Measurements from ENCODE around the gene STAT5A. TPM values are rescaled to one million over a fixed set of nuclear protein-coding genes. Genes with fewer than 3 reads are reported as not detected.

The STAT5A gene
- total and polyA plus RNA-seq, 4 donors, result 4.3 to 8.5 (median 7.5) TPM

DNA sequence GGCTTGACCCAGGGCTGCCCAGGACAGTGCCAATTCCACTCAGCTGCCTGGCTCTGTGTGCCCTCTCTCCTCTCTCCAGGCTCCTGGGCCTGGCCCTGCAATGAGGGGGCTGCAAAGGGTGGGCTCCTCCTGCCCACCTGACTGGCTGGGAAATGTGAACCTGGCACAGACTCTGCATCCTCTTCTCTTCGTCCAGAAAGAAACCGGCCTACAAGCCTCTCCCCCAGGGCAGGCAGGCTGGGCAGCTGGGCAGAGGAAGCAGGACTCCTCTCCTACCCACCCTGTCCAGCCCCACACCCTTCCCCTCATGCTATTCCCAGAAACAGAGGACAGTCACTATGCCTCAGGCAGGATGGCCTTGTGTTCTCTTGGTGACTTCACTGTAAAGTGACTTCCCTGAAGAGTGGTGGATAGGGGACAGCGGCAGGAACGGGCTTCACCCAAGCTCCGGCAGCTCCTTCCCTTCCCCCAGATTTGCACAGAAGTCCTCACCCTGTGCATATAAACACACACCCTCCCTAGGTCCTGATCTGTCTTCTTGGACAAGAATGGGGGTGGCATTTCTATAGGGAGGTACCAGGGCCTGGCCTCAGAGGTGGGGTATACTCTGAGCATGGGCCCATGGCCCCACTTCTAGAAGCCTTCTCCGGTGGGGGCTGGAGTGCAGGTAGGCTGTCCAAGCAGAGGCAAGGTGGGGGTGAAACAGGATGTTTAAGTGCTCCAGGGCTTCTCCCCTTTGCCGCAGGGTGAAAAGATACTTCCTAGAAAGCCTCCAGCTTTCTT, 4.9 kb upstream of the STAT5A start:
- no peak overlapping the region for H3K4me3 ChIP-seq (ENCODE audit: low read depth, low read length)
- no peak overlapping the region for H3K27ac ChIP-seq (ENCODE audit: low read depth, low read length)
- no peaks in the 10 kb centered on the region for H3K9me3 ChIP-seq (ENCODE audit: control insufficient read depth, insufficient read depth, low read length)
- peaks cover 27% of the 10 kb centered on the region for H3K4me1 ChIP-seq (ENCODE audit: control insufficient read depth, insufficient read depth, low read length)
- H3K27me3 ChIP-seq (ENCODE audit: control insufficient read depth, insufficient read depth, low read length), result peaks cover 16% of the 10 kb centered on the region
- DNase-seq (ENCODE audit: low read depth in 4 of 6, low spot score in 6 of 6), result no peak
- no peaks in the 10 kb centered on the region for H3K36me3 ChIP-seq (ENCODE audit: control insufficient read depth, insufficient read depth, low read length)
- WGBS (ENCODE audit: insufficient coverage), result 83% methylated on average over 3 of the region's 7 CpGs

DNA sequence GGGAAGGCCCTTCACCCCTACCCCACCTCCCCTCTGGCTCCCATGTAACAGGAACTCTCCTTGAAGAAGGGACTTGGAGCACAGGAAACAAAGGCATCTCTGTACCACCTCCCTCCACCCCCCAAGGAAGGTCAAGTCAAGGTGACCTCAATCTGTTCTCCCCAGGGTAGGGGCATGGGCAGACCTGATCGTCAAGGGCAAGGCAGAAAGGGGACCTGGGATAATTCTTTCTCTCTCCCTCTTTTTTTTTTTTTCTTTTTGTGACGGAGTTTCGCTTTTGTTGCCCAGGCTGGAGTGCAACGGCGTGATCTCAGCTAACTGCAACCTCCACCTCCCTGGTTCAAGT, 4.3 kb upstream of the STAT5A start:
- 82% methylated on average over 4 of the region's 5 CpGs for WGBS (ENCODE audit: insufficient coverage)
- Histone ChIP-seq H3K4me1 (ENCODE audit: control insufficient read depth, insufficient read depth, low read length) (peaks cover 31% of the 10 kb centered on the region), H3K4me3 (ENCODE audit: low read depth, low read length) (no peak overlapping the region), H3K27ac (ENCODE audit: low read depth, low read length) (no peak overlapping the region), H3K27me3 (ENCODE audit: control insufficient read depth, insufficient read depth, low read length) (peaks cover 21% of the 10 kb centered on the region), H3K36me3 (ENCODE audit: control insufficient read depth, insufficient read depth, low read length) (no peaks in the 10 kb centered on the region), H3K9me3 (ENCODE audit: control insufficient read depth, insufficient read depth, low read length) (no peaks in the 10 kb centered on the region)
- no peak for DNase-seq (ENCODE audit: low read depth in 4 of 6, low spot score in 6 of 6)

DNA sequence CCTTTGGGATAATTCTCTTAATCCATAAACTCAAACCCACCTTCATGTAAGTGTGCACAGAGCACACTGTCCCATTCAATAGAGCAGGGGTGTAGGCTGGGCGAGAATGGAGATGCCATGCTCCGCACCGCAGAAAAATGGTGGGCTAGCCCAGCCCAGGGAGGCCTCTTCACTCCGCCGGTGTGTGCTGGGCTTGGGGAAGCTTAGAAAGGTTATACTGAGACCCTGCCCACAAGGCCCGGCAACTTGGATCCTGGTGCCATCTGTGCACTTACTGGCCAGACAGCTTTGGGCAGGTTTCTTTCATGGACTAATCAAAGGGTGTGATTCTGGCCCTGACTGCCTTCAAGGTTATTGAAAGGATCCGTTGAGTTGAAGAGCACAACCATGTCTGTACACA, 3.7 kb upstream of the STAT5A start:
- DNase-seq (ENCODE audit: low read depth in 4 of 6, low spot score in 6 of 6), result no peak

DNA sequence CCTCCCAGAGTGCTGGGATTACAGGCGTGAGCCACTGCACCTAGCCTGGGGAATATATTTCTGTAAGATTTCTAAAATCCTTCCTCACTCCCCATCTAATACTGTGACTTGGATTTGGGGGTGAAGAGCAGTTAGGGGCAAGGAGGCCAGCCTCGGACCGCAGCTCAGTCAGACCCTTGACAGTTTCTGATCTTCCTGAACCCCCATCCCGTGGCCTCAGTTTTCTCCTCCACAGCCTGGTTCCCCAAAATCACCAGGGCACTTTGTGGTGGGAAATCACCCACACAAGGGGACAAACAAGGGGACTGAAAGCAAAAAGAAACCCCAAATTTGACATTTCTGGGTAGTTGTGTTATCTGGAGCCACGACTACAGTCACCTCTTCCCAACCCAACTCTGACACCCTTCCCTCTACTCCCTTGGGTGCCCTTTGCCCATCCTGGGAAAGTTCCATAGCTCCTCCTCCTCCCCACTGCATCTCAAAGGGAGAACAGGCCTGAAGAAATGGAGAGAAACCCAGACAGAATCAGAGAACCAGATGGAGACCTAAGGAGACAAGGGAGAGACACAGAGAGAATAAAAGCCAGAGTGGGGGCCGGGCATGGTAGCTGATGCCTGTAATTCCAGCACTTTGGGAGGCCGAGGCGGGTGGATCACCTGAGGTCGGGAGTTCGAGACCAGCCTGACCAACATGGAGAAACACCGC, 2.8 kb upstream of the STAT5A start:
- H3K27me3 ChIP-seq (ENCODE audit: control insufficient read depth, insufficient read depth, low read length), result peaks cover 26% of the 10 kb centered on the region
- 94% methylated on average over 4 of the region's 11 CpGs for WGBS (ENCODE audit: insufficient coverage)
- no peak for DNase-seq (ENCODE audit: low read depth in 4 of 6, low spot score in 6 of 6)

More for the DNA sequence above, 3.7 kb upstream of the STAT5A start:
- no peak overlapping the region for H3K4me3 ChIP-seq (ENCODE audit: low read depth, low read length)
- WGBS (ENCODE audit: insufficient coverage), result 95% methylated on average over 6 of the region's 7 CpGs
- peaks cover 37% of the 10 kb centered on the region for H3K4me1 ChIP-seq (ENCODE audit: control insufficient read depth, insufficient read depth, low read length)
- no peaks in the 10 kb centered on the region for H3K36me3 ChIP-seq (ENCODE audit: control insufficient read depth, insufficient read depth, low read length)
- H3K27ac ChIP-seq (ENCODE audit: low read depth, low read length), result no peak overlapping the region
- no peaks in the 10 kb centered on the region for H3K9me3 ChIP-seq (ENCODE audit: control insufficient read depth, insufficient read depth, low read length)
- H3K27me3 ChIP-seq (ENCODE audit: control insufficient read depth, insufficient read depth, low read length), result peaks cover 26% of the 10 kb centered on the region

DNA sequence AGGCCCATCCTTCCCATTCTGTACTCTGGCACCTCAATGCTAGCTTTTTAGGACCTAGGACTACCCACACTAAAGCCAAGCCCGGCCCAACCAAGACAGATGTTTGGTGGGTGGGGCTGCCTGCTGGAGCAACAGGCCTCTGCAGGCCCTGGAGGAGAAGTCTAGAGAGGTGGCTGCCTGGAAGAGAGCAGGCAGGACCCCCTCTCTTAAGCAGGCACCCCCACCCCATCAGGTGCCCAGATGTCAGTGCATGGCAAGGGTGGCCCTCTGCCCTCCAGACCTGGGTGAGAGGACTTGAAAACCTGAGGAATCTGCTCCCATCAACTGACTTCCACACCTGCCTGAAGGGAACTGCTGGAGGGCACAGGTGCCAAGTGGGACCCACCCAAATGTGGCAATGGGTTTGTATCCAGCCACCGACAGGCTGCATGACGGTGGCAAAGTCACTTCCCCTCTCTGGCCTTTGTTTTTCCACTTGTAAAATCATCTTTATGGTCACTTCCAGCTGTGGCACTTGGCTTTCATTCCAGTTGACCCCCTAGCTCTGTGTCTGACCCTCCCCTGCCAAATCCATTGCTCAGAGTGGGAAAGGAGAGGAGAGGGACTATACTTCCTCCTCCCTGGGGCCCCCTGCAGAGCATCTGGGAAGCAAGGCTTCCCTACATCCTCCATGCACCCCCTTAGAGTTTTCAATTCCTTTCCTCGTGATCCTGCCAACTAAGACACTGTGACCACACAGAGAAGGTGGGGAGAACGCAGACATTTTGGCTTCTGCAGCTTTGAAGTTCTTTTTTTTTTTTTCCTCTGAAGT, 1.7 kb upstream of the STAT5A start:
- peak overlapping the region; percentile 73 for H3K27ac ChIP-seq (ENCODE audit: low read depth, low read length)
- H3K9me3 ChIP-seq (ENCODE audit: control insufficient read depth, insufficient read depth, low read length), result no peaks in the 10 kb centered on the region
- H3K4me1 ChIP-seq (ENCODE audit: control insufficient read depth, insufficient read depth, low read length), result peaks cover 35% of the 10 kb centered on the region
- no peaks in the 10 kb centered on the region for H3K36me3 ChIP-seq (ENCODE audit: control insufficient read depth, insufficient read depth, low read length)
- peaks cover 26% of the 10 kb centered on the region for H3K27me3 ChIP-seq (ENCODE audit: control insufficient read depth, insufficient read depth, low read length)
- WGBS (ENCODE audit: insufficient coverage), result 88% methylated on average over 2 of the region's 5 CpGs
- no peak for DNase-seq (ENCODE audit: low read depth in 4 of 6, low spot score in 6 of 6)
- no peak overlapping the region for H3K4me3 ChIP-seq (ENCODE audit: low read depth, low read length)

More for the DNA sequence above, 2.8 kb upstream of the STAT5A start:
- Histone ChIP-seq H3K4me1 (ENCODE audit: control insufficient read depth, insufficient read depth, low read length) (peaks cover 37% of the 10 kb centered on the region), H3K4me3 (ENCODE audit: low read depth, low read length) (no peak overlapping the region), H3K9me3 (ENCODE audit: control insufficient read depth, insufficient read depth, low read length) (no peaks in the 10 kb centered on the region), H3K36me3 (ENCODE audit: control insufficient read depth, insufficient read depth, low read length) (no peaks in the 10 kb centered on the region), H3K27ac (ENCODE audit: low read depth, low read length) (no peak overlapping the region)

DNA sequence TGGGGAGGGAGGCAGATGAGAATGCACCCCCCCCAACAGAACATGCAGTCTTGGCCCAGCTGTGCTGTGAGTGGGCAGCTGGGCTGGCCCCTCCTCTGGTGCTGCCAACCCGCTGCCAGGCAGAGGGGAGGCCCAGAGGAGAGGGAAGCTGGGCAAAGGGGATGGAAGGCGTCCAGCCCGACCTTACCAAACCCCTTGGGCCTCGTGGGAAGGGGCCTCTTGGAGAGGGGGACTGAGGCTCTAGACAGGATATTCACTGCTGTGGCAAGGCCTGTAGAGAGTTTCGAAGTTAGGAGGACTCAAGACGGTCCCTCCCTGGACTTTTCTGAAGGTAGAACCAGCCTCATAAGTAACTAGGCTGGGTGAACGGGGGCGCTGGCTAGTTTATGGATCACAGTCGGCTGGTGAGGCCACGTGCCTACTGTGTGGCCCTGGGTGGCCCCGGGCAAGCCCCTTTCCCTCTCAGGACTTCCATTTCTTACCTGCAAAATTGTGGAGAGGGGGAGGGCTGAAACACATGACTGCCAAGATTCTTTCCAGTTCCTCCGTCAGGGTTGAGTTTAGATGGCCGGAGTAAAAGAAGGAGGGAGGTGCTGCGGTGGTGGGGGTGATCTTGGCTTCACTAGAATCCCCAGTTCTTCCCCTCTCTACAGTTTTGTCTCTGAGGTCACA, 857 bp upstream of the STAT5A start:
- H3K4me3 ChIP-seq (ENCODE audit: low read depth, low read length), result peak overlapping the region; percentile 33
- peak in 1 of 6 donors; percentile 43 for DNase-seq (ENCODE audit: low read depth in 4 of 6, low spot score in 6 of 6)
- WGBS (ENCODE audit: insufficient coverage), result 35% methylated on average over 7 of the region's 14 CpGs

DNA sequence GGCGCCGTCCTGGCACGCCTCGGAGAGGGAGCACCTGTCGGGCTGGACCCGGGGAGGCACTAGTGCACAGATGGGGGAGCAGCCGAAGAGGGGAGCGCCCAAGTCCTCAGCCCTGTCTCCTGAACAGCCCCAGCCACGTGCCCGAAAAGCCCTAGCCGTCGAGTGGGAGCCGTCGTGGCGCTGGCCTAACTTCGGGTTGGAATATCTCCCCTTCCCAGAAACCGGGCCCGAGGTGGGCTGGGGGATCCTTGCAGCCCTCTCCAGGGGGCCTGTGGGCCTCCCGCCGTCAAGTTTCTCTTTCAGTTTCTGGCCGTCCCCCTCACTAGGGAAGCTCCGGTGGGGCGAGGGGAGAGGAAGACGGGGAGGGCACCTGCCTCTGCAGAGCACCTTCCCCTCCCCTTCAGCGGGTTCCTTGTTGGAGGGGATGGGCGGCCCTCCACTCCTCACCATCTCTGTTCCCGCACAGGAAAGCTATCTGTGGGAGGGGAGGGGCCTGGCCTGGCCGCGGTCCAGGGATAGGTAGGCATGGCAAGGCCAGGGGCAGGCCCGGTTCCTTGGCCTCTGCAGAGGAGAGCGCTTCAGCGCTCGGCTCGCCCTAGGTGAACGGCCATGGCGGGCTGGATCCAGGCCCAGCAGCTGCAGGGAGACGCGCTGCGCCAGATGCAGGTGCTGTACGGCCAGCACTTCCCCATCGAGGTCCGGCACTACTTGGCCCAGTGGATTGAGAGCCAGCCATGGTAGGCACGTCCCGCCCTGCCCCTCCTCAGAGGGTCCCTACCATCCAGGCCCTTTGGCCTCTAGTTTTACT, 709 bp downstream of the STAT5A start:
- H3K4me3 ChIP-seq (ENCODE audit: low read depth, low read length), result peak overlapping the region; percentile 2
- no peak overlapping the region for H3K27ac ChIP-seq (ENCODE audit: low read depth, low read length)
- no peaks in the 10 kb centered on the region for H3K9me3 ChIP-seq (ENCODE audit: control insufficient read depth, insufficient read depth, low read length)
- no peak for DNase-seq (ENCODE audit: low read depth in 4 of 6, low spot score in 6 of 6)
- H3K4me1 ChIP-seq (ENCODE audit: control insufficient read depth, insufficient read depth, low read length), result peaks cover 28% of the 10 kb centered on the region
- WGBS (ENCODE audit: insufficient coverage), result 33% methylated on average over 32 of the region's 44 CpGs
- H3K27me3 ChIP-seq (ENCODE audit: control insufficient read depth, insufficient read depth, low read length), result peaks cover 26% of the 10 kb centered on the region
- H3K36me3 ChIP-seq (ENCODE audit: control insufficient read depth, insufficient read depth, low read length), result no peaks in the 10 kb centered on the region

More for the DNA sequence above, 857 bp upstream of the STAT5A start:
- Histone ChIP-seq H3K27me3 (ENCODE audit: control insufficient read depth, insufficient read depth, low read length) (peaks cover 26% of the 10 kb centered on the region), H3K9me3 (ENCODE audit: control insufficient read depth, insufficient read depth, low read length) (no peaks in the 10 kb centered on the region), H3K27ac (ENCODE audit: low read depth, low read length) (peak overlapping the region; percentile 73), H3K4me1 (ENCODE audit: control insufficient read depth, insufficient read depth, low read length) (peaks cover 32% of the 10 kb centered on the region), H3K36me3 (ENCODE audit: control insufficient read depth, insufficient read depth, low read length) (no peaks in the 10 kb centered on the region)

DNA sequence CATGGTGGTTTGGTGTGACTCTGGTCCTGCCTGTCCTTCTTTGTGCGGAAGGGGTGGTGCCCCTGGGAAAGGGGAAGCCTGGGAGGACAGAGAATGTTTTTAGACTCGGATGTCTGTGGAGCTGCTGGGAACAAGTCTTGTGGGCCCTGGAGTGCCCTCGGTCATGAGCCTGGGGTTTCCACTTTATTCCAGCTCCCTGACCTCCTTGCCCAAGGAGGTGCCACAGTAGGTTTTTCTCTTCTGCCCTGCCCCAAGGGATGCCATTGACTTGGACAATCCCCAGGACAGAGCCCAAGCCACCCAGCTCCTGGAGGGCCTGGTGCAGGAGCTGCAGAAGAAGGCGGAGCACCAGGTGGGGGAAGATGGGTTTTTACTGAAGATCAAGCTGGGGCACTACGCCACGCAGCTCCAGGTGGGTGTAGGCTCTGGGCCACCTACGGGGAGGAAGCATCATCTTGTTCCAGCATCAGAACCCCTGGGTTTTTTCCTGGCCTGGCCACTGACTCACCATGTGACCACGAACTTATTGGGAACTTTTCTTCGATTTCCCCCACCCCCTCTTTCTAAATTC, 1.4 kb downstream of the STAT5A start:
- no peaks in the 10 kb centered on the region for H3K9me3 ChIP-seq (ENCODE audit: control insufficient read depth, insufficient read depth, low read length)
- H3K27me3 ChIP-seq (ENCODE audit: control insufficient read depth, insufficient read depth, low read length), result peaks cover 26% of the 10 kb centered on the region
- peaks cover 28% of the 10 kb centered on the region for H3K4me1 ChIP-seq (ENCODE audit: control insufficient read depth, insufficient read depth, low read length)
- WGBS (ENCODE audit: insufficient coverage), result 91% methylated on average over 5 of the region's 9 CpGs
- no peaks in the 10 kb centered on the region for H3K36me3 ChIP-seq (ENCODE audit: control insufficient read depth, insufficient read depth, low read length)
- no peak overlapping the region for H3K4me3 ChIP-seq (ENCODE audit: low read depth, low read length)
- no peak for DNase-seq (ENCODE audit: low read depth in 4 of 6, low spot score in 6 of 6)
- no peak overlapping the region for H3K27ac ChIP-seq (ENCODE audit: low read depth, low read length)

All from spinal cord (tissue), 10 donors.